HG02840 (cell line): ENCODE measurements around the gene ADAR.

Experiments used
- ATAC-seq: cut with Tn5 transposase; IDR thresholded peaks from one replicate; pipeline ENCODE4 v1.9.1; 2021; ENCODE audit warnings: mild to moderate bottlenecking, moderate library complexity, moderate number of reproducible peaks; ENCODE audit not compliant: unreplicated experiment, low FRiP score

The ADAR gene

GRCh38 chr1:154533952-154534844, 73.8 kb downstream of the ADAR start:
- ATAC-seq: no peak
